Measurements from ENCODE around the gene UMAD1.

- no peak for TF ChIP-seq GATA3 (IDR thresholded peaks at IDR 0.05; ENCODE audit: low read depth, low read length)
- no peak for TF ChIP-seq GATA2 (IDR thresholded peaks at IDR 0.05; ENCODE audit: low read depth, low read length)
These were observed 68.7 kb downstream of the UMAD1 start for GRCh38 chr7:7709291-7709690.

All from SH-SY5Y (cell line).